HG02840 (cell line): ENCODE data around the gene ACSBG1.
"Not testable (repeated sequence)": the region's sequence is repeated elsewhere in the genome, so short reads cannot be mapped to it uniquely, and the experiment has no call there.

Source experiments
- ATAC-seq: cut with Tn5 transposase; IDR thresholded peaks from one replicate; pipeline ENCODE4 v1.9.1; 2021; ENCODE audit warnings: mild to moderate bottlenecking, moderate library complexity, moderate number of reproducible peaks; ENCODE audit not compliant: unreplicated experiment, low FRiP score

ACSBG1 gene

DNA sequence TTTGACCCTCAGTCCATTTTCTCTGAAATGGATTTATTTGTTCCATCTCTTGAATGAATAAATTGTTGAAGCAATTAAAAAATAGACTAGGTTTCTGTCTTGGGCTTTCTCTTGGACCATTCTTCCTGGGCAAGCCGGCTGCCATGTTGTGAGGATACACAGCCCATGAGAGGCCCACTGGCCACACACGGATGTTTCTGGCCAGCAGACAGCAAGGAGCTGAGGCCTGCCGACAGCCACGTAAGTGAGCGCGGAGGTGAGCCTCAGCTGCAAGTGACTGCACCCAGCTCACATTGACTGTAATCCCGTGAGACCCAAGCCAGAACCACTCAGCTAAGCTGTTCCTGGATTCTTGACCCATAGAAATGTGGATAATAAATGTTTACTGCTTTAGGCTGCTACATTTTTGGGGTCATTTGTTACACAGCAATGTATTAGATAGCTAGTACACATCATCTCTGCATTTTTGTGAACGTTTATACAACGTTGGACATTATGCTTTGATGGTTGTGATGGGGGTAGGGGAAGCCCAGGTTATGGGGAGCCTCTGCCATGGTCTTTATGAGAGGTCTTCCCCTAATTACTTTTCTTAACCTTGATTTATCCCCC lies 62.4 kb downstream of the ACSBG1 start:
- no peak for ATAC-seq

DNA sequence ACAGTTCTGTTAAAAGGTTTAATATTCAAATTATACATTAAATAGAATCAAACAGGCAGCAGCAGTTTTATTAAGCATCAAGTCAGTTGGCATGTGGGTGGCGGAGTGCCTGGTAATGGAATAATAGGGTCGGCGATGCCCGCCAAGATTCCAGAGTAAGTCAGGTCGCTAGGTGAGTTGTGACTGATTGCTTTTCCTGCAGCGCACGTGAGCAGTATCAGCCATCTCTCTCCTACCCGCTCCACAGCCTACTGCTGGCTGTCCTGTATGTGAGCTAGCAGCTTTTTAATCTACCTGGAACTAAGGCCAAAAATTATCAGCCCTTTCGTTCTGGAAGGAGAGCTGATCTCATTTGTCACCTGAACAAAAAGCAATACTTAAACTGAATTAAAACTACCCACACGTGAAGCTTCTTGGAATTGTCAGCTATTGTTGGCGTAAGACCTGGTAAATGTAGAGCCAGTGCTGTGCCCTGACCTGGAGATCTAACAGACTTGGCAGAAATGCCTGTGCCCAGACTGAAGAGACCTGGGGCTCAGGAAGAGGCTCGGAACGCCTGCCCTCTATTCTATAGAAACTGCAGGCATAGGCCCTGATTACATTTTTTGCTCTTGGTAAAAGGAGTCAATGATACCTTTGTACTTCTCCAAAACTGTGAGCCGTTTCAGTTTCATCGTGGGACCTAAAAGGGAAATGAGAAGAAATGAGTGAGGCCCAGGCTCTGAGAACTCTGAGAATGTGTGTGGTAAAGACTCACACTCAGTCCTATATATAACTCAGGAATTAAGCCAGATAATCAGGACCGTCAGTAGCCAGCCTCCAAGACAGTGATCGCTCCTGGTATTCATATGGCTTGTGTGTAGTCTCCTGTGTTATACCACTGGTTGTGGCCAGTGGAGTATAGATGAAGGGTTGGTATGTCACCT lies 63.3 kb downstream of the ACSBG1 start:
- no peak for ATAC-seq

DNA sequence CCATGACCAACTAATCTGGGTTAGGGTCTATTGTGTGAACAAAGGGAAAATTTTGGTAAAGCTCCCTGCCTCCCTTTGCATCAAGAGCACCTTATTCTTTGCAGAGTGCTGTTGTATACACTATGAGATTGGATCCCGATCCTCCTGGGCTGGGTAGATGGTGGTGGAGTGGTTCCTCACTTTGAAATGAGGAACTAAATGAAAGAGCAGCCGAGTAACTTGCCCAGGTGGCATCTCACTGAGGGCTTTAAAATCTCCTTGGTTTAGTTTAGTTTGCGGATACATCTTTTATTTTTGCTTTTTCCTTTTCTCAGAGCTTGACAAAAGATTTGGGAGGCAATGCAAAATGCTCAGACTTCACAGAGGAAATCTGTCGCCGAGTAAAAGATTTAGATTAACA lies 65.8 kb downstream of the ACSBG1 start:
- ATAC-seq: no peak

DNA sequence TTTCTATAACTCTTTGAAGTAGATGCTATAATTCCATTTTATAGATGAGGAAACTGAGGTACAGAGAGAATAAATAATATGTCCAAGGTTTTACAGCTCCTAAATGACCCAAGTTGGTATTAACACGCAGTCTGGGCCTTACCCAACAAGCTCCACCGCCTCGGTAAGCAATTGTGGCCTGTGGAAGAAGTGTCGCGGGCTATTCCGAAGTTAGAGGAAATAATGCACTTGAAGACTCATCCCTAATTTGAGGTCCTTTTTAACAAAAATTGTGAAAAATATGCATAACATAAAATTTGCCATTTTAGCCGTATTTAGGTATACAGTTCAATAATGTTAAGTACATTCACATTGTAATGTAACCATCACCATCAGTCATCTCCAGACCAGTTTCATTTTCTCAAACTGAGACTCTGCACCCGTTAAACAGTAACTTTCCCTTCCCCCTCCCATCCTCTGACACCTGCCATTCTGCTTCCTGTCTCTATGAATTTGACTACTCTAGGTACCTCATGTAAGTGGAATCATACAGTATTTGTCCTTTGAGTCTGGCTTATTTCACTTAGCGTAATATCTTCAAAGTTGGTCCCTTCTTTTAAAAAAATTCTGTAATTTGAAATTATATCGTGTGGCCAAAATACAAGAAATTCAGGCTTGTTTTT lies 67.0 kb downstream of the ACSBG1 start:
- peak; percentile 72 for ATAC-seq

DNA sequence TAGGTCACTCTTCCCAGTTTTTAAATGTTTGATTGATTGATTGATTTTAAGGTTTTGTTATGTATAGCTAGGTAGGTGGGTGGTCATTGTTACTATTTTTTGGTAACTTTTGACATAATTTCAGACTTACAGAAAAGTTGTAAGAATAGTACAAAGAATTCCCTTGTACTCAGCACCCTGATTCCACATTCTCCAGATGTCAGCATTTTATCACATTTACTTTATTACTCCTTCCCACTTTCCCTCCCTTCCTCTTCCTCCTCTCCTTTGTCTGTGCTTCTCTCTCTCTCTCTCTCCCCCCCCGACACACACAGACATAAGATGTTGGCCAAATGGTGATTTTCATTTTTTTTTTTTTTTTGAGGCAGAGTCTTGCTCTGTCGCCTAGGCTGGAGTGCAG lies 70.4 kb downstream of the ACSBG1 start:
- ATAC-seq: no peak

DNA sequence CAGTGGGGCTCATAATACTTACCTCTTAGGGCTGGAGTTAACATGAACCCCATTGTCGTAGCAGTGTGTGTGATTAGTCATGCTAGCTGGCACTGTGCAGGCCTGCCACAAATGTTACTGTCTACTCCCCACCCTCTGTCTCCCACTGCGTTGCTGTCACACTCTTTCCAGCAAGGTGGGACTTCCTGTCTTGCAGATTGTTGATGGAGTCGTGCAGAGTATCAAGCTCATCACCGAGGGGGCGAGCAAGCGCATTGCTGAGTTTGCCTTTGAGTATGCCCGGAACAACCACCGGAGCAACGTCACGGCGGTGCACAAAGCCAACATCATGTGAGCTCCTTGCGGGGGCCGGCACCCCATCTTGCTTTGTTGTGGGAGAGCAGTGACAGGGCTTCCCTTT lies 72.3 kb downstream of the ACSBG1 start:
- no peak for ATAC-seq

DNA sequence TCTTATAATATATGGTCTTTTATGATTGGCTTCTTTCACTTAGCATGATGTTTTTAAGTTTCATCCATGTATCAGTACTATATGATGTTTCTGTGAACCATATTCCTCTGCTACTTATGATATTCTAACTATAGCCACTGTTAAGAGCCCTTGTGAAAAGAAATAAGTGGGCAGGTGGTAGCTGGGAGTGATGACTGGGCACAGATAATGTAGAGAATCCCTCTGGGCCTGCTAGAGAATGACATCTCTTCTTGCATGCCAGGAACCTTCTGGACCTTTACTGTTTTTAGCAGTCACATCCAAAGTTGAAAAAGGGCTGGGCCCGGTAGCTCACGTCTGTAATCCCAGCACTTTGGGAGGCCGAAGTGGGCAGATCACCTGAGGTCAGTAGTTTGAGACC lies 75.0 kb downstream of the ACSBG1 start:
- ATAC-seq: no peak

DNA sequence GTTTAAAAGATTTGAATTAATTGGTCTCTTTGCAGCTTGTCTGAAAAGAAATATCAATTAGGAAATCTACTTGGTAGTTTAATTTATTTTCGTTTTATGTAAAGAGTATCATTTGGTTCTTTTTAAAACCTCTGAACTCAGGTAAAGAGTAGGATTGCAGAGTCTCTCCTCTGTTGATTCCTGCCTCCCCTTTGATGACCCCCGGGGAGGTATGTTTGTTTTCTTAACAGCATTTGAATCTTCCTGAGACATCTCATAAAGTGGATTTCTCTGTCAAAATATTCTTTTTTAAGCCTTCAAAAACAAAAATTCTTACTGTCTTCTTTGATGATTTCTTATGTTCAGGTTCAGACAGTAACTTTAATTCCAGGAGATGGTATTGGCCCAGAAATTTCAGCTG lies 77.2 kb downstream of the ACSBG1 start:
- no peak for ATAC-seq

DNA sequence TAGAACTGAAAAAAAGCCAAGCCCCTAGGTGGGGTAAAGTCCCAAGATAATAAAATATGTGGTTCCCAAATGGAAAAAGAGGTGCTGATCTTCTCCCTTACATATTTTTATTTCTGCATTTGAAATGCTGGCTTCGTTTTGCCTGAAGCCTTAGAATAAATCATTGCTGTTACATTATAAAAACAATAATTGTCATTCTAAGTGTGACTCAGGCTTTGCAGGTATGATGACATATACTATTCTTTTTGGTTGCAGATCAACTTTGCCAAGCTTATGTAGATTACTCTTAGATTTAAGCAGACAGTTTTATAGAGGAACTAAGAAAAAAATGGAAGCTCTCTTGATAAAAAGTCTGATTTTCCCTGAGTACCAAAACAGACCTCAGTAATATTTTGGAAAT lies 77.7 kb downstream of the ACSBG1 start:
- ATAC-seq: no peak

DNA sequence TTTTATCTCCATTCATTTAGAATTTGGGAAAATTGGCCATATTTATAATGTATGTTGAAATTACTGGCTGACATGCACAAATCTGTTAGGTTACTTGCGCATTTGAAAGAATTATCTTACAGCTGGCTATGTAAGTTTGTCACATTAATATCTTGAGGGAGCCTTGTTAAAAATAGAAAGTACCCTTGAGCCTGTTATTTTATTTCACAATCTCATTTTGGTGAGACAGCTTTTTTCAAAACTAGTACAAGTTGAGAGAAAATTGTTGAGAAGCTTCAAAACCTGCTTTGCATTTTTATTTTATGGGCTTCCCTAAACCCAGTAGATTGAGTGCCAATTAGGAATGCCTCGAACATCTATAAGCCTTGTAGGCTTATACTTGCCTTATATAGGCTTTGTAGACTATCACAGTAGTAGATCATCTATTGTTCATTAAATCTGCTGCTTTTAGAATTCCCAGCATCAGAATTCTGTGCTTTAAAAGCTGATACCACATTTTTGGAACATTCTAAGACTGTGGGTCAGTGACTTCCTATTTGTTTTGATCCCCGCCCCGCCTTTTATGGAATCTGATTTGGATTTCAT lies 78.9 kb downstream of the ACSBG1 start:
- ATAC-seq: no peak

DNA sequence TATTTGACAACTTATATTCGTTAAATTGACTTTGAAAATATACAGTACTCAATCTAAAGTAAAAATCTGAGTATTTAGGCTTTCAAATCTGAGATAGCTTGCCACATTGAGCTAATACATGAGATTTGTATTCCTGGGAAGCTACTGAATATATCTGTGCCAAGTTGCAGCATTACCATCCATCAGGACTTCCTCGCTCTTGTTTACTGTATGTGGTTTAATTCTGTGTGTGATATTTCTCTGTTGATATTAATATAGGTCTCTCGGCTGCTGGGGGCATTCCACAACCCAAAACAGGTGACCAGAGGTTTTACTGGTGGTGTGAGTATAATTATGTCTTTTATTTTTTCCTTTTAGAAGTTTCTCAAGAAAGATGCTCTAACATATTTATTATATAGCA lies 79.4 kb downstream of the ACSBG1 start:
- no peak for ATAC-seq

DNA sequence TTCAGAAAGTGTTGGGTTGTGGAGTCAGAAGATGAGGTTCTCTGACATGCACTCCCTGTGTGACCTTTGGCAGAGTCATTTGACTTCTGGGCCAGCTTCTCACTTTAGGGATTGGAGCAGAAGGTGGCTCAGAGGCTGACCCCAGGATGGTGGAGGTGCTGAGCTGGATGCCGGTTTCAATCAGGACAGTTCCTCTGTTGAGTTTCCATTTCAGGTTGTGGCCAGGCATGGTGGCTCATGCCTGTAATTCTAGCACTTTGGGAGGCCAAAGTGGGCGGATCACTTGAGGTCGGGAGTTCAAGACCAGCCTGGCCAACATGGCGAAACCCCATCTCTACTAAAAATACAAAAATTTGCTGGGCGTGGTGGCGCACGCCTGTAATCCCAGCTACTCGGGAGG lies 83.3 kb downstream of the ACSBG1 start:
- ATAC-seq: not testable (repeated sequence)

DNA sequence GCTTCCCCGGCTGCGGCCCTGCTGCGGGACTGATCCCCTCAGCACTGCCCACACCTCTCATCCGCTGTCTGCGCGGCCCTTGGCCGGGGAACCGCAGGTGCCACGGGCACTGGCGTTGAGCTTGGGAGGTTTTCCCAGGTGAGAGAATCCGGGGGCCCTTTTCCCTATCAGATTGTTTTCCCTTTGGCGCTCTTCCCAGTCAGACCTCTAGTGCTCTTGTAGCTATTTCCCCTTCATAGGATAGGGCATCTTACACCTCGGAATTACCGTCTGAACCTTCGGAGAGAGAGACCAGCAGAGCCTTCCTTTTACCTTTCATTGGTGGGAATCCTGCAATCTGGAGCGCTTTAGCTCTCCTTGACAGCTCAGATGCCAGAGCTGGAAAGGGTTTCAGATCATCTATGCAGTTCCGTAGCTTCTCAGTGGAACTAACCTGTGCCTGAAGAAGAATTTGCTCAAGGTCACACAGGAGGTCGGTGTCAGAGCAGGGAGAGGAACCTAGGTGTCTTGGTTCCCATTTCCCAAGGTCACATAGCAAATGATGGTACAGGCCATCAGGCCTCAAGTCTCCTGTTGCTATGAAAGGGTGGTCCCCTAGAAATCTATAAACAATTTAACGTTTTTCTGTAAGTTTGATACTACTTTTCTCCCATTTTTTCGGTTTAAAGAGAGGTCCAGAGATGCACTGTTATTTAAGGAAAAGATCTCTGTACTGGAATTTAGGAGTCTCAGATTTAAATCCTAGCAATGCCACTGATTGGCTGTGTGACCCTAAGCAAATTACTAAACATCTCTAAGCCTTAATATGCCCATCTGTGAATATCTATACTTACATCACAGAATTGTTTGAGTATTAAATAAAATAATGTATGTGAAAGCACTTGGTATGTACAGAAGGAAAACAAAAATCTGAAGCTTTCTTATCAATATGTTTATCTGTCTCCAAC lies 84.3 kb downstream of the ACSBG1 start:
- ATAC-seq: no peak

DNA sequence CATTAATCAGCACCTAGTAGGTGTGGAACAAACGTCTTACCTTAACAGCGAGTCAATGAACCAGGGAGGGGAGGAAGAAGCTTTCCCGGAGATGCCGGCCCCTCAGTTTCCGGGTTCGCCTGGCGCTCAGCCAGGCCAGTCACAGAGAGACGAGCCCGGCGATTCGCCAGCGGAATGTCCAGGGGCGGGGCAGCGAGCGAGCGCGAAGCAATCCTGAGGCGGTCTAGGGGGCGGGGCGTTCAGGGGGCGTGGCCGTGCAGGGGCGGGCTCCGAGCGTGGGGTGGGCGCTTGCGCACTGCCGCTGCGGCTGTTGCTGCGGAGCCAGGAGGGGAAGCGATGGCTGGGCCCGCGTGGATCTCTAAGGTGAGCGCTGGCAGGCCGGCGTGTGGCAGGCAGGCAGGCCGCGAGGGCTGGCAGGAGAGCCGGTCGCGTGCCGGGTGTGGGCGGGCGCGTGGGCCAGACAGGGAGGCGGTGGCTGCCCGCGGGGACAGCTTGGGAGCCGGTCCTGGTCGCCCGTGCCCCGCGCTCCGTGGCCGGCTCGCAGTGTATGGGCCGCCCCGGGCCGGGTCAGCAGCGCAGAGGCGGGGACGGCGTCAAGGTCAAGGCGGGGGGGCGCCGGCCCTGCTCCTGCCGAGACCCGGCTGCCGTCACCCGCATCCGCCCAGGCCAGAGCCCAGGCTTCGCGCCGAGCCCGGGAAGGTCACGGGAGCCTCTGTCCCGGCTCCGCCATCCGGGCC lies 85.1 kb downstream of the ACSBG1 start, which contains the start of gene IDH3A:
Gene IDH3A (plus strand): TSS at position 295 of the 737 bp plus-strand sequence. CDS start 42 bp downstream, at position 337.
- ATAC-seq: peak; percentile 80

DNA sequence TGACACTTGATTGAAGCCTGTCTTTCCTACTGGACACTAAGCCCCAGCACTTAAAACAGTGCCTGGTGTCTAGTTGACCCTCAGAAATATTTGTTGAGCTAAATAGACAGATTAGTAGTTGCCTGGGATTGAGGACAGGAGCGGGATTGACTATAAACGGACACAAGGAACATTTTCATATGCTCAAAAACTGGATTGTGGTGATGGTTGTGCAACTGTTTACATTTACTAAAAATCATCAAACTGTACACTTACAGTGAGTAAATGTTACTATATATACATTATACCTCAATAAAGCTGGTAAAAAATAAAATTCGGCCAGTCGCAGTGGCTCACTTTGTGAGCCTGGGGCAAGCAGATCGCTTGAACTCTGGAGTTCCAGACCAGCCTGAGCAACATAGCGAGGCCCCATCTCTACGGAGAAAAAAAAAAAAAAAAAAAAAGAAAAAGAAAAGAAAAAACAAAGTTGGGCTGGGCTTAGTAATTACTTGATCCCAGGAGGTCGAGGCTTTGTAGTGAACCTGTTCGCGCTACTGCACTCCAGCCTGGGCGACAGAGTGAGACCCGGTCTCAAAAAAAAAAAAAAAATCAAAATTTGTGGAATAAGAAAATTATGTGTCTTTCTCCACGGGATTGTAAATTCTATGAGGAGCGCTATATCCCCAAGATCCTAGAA lies 85.8 kb downstream of the ACSBG1 start:
- no peak for ATAC-seq

DNA sequence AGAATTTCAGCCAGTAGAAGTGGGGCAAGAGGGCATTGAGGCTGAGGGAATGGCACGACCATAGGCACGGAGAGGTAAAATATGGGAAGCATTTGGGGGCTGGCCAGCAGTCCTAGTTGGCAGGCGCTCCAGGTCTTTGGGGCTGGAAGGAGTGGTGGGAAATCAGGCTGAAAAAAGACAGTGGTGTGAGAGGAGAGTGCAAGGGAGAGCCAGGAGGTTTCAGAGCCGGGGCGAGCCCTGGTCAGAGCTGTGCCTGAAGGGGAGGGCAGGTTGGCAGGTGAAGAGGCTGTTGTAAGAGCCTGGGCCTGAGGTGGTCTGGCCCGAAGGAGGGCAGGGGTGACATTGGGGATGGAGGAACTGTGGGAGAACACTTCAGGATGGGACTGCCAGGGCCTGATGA lies 86.8 kb downstream of the ACSBG1 start:
- ATAC-seq: no peak

DNA sequence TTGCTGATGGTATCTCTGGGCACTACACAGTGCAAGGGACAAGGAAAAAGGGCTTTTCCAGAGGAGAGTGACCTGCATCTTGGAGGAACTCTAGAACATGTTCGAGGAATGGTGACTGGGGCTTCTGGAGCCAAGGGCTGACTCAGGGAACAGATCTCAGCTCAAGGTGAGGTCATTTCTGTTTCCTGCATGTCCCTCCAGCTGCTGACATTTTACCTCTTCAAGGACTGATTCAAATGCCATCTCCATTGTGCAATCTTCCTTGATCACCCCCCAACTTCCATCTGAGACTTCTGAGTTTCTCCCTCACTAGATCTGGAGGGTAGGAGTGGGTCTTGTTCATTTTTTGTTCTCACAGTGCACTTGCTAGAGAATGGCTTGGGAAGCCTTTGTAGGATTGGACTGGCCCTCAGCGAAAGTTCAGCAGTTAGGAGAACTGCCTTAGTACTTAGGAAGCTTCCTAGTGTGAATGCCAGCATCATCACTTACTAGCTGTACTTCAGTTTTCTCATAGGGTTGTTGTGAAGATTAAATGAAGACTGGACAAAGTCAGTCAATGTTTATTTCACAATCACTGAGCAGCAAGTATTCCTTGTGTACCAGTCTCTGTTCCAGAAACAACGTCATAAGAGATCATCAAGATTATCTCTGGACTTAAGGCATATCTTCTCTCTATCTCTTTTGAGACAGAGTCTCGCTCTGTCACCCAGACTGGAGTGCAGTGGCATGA lies 87.8 kb downstream of the ACSBG1 start:
- no peak for ATAC-seq

DNA sequence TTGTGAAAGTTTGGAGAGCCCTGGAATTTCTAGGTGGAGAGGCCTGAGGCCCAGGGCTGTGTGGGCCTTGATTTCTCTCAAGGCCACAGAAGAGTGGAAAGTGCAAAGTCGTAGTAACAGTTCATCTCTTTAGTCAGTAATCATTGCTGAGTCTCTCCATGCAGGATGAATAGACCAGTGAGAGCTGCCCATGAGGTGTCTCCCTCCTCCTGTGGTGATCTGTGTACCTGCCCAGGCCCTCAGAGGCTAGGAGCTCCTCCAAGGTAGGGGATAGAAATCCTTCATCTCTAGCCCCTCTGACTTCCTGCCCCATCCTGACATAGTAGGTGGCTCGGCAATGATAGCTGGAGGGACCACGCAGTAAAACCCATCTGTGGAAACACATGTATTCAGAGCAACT lies 92.0 kb downstream of the ACSBG1 start:
- ATAC-seq: no peak
